ENCODE data around the gene ITGA3. TPM values are rescaled to one million over a fixed set of nuclear protein-coding genes. Genes with fewer than 3 reads are reported as not detected.

Gene ITGA3
- total and polyA plus RNA-seq, 4 donors = 0.79 to 4.4 (median 1.4) TPM

DNA sequence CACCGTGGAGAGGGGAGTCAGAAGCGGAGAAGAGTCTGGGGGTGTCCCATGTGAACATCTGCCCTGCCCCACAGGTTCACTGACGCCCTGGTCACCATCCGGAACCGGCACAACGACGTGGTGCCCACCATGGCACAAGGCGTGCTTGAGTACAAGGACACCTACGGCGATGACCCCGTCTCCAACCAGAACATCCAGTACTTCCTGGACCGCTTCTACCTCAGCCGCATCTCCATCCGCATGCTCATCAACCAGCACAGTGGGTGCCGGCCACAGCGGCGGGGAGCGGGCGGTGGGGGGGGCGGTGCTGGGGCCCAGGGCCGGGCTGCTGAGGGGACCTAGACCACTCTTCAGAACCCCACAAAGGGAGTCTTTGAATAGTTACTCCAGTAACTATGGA lies 49.9 kb downstream of the ITGA3 start:
- H3K27me3 ChIP-seq (ENCODE audit: control insufficient read depth in 4 of 4, insufficient read depth in 4 of 4, low read length in 3 of 4) = no peaks in the 10 kb centered on the region
- 96% methylated on average over 21 of the region's 21 CpGs for WGBS
- TF ChIP-seq JUND (IDR thresholded peaks at IDR 0.05) (no peak), GABPA (IDR thresholded peaks at IDR 0.05 in 1 of 2, conservative IDR thresholded peaks at IDR 0.05 in 1 of 2) (no peak), HNF4A (conservative IDR thresholded peaks at IDR 0.05) (no peak), NR2F2 (IDR thresholded peaks at IDR 0.05) (no peak), FOXA1 (IDR thresholded peaks at IDR 0.05) (no peak)
- TF ChIP-seq, protein P1, sequence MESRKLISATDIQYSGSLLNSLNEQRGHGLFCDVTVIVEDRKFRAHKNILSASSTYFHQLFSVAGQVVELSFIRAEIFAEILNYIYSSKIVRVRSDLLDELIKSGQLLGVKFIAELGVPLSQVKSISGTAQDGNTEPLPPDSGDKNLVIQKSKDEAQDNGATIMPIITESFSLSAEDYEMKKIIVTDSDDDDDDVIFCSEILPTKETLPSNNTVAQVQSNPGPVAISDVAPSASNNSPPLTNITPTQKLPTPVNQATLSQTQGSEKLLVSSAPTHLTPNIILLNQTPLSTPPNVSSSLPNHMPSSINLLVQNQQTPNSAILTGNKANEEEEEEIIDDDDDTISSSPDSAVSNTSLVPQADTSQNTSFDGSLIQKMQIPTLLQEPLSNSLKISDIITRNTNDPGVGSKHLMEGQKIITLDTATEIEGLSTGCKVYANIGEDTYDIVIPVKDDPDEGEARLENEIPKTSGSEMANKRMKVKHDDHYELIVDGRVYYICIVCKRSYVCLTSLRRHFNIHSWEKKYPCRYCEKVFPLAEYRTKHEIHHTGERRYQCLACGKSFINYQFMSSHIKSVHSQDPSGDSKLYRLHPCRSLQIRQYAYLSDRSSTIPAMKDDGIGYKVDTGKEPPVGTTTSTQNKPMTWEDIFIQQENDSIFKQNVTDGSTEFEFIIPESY (IDR thresholded peaks at IDR 0.05) = no peak
- TF ChIP-seq, protein P2, sequence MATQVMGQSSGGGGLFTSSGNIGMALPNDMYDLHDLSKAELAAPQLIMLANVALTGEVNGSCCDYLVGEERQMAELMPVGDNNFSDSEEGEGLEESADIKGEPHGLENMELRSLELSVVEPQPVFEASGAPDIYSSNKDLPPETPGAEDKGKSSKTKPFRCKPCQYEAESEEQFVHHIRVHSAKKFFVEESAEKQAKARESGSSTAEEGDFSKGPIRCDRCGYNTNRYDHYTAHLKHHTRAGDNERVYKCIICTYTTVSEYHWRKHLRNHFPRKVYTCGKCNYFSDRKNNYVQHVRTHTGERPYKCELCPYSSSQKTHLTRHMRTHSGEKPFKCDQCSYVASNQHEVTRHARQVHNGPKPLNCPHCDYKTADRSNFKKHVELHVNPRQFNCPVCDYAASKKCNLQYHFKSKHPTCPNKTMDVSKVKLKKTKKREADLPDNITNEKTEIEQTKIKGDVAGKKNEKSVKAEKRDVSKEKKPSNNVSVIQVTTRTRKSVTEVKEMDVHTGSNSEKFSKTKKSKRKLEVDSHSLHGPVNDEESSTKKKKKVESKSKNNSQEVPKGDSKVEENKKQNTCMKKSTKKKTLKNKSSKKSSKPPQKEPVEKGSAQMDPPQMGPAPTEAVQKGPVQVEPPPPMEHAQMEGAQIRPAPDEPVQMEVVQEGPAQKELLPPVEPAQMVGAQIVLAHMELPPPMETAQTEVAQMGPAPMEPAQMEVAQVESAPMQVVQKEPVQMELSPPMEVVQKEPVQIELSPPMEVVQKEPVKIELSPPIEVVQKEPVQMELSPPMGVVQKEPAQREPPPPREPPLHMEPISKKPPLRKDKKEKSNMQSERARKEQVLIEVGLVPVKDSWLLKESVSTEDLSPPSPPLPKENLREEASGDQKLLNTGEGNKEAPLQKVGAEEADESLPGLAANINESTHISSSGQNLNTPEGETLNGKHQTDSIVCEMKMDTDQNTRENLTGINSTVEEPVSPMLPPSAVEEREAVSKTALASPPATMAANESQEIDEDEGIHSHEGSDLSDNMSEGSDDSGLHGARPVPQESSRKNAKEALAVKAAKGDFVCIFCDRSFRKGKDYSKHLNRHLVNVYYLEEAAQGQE (IDR thresholded peaks at IDR 0.05) = no peak
- TF ChIP-seq, protein P3, sequence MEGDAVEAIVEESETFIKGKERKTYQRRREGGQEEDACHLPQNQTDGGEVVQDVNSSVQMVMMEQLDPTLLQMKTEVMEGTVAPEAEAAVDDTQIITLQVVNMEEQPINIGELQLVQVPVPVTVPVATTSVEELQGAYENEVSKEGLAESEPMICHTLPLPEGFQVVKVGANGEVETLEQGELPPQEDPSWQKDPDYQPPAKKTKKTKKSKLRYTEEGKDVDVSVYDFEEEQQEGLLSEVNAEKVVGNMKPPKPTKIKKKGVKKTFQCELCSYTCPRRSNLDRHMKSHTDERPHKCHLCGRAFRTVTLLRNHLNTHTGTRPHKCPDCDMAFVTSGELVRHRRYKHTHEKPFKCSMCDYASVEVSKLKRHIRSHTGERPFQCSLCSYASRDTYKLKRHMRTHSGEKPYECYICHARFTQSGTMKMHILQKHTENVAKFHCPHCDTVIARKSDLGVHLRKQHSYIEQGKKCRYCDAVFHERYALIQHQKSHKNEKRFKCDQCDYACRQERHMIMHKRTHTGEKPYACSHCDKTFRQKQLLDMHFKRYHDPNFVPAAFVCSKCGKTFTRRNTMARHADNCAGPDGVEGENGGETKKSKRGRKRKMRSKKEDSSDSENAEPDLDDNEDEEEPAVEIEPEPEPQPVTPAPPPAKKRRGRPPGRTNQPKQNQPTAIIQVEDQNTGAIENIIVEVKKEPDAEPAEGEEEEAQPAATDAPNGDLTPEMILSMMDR (IDR thresholded peaks at IDR 0.05; ENCODE audit: low read depth, low read length, missing input control) = no peak
- DNase-seq (ENCODE audit: low spot score) = no peak
- H3K36me3 ChIP-seq (ENCODE audit: control insufficient read depth in 4 of 4, insufficient read depth in 3 of 4, low read depth in 1 of 4, low read length in 3 of 4) = peaks cover 17 to 39% (median 25%) of the 10 kb centered on the region in 4 donors
- H3K4me3 ChIP-seq (ENCODE audit: low read depth in 1 of 3, low read length in 3 of 3) = no peak overlapping the region
- peaks cover 15 to 24% (median 20%) of the 10 kb centered on the region in 4 donors for H3K4me1 ChIP-seq (ENCODE audit: control insufficient read depth in 4 of 4, insufficient read depth in 4 of 4, low read length in 3 of 4)
- no peaks in the 10 kb centered on the region for H3K9me3 ChIP-seq (ENCODE audit: control insufficient read depth in 4 of 4, low read length in 3 of 4)
- no peak overlapping the region for H3K9ac ChIP-seq (ENCODE audit: low read depth in 1 of 2, low read length in 2 of 2)
- no peak overlapping the region for H3K27ac ChIP-seq (ENCODE audit: low read depth in 1 of 2, low read length in 2 of 2)

DNA sequence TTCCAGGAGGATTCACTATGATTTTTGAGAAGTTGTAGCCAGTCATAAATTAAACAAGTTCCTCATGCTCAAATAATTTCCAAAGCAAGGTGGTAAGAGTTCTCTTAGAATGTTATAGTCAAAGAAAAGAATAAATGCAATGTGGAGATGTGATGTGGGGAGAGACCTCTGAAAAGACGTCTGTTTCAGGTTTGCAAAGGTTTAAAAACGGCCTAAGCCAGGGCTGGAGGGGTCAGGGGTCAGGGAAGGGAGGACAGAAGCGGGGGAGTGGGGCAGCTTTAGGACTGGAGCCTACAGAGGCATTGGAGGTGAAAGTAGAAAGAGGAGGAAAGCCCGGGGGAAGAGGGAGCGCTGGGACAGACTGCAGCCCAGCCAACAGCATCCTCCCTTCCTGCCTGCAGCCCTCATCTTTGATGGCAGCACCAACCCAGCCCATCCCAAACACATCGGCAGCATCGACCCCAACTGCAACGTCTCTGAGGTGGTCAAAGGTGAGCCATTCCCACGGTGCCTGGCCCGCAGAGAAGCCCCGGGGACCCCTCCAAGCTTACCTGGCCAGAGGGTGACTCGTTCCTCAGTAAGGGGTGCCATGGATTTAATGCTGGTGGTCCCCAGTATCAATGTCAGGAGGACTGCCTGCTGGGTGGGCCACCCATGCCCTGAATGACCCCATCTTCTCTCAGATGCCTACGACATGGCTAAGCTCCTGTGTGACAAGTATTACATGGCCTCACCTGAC lies 50.7 kb downstream of the ITGA3 start:
- Histone ChIP-seq H3K4me1 (ENCODE audit: control insufficient read depth in 4 of 4, insufficient read depth in 4 of 4, low read length in 3 of 4) (peaks cover 12 to 20% (median 16%) of the 10 kb centered on the region in 4 donors), H3K36me3 (ENCODE audit: control insufficient read depth in 4 of 4, insufficient read depth in 3 of 4, low read depth in 1 of 4, low read length in 3 of 4) (peaks cover 17 to 39% (median 25%) of the 10 kb centered on the region in 4 donors), H3K4me3 (ENCODE audit: low read depth in 1 of 3, low read length in 3 of 3) (no peak overlapping the region), H3K27ac (ENCODE audit: low read depth in 1 of 2, low read length in 2 of 2) (no peak overlapping the region), H3K9me3 (ENCODE audit: control insufficient read depth in 4 of 4, low read length in 3 of 4) (no peaks in the 10 kb centered on the region), H3K27me3 (ENCODE audit: control insufficient read depth in 4 of 4, insufficient read depth in 4 of 4, low read length in 3 of 4) (no peaks in the 10 kb centered on the region), H3K9ac (ENCODE audit: low read depth in 1 of 2, low read length in 2 of 2) (no peak overlapping the region)
- no peak for DNase-seq (ENCODE audit: low spot score)
- 78% methylated on average over 13 of the region's 13 CpGs for WGBS
- no peak for TF ChIP-seq FOXA1 (IDR thresholded peaks at IDR 0.05)
- no peak for TF ChIP-seq JUND (IDR thresholded peaks at IDR 0.05)
- no peak for TF ChIP-seq RAD21 (IDR thresholded peaks at IDR 0.05)
